ENCODE results near the gene MPP4. TPM values are rescaled to one million over a fixed set of nuclear protein-coding genes. Genes with fewer than 3 reads are reported as not detected.

Gene MPP4
- total RNA-seq (under 1 TPM in 1 of 4 donors, not detected in 3; 0.36 TPM), polyA plus RNA-seq (under 1 TPM in 1 of 3 donors, not detected in 2; 0.06 TPM)

GRCh38 chr2:201698588-201699226 lies at the start of gene MPP4:
MPP4 (minus strand) TSS chr2:201698644; CDS start chr2:201693954, 4,690 bp downstream.
- 69 to 76% methylated on average over 3 of the region's 3 CpGs for WGBS, 2 donors
- H3K4me3 ChIP-seq: no peak within 1 kb of the TSS
- intact Hi-C loops (cut with DNase I): no loop called here
- no peak for DNase-seq
- no peaks in the 10 kb centered on the region for H3K27me3 ChIP-seq
- TF ChIP-seq, protein P1, sequence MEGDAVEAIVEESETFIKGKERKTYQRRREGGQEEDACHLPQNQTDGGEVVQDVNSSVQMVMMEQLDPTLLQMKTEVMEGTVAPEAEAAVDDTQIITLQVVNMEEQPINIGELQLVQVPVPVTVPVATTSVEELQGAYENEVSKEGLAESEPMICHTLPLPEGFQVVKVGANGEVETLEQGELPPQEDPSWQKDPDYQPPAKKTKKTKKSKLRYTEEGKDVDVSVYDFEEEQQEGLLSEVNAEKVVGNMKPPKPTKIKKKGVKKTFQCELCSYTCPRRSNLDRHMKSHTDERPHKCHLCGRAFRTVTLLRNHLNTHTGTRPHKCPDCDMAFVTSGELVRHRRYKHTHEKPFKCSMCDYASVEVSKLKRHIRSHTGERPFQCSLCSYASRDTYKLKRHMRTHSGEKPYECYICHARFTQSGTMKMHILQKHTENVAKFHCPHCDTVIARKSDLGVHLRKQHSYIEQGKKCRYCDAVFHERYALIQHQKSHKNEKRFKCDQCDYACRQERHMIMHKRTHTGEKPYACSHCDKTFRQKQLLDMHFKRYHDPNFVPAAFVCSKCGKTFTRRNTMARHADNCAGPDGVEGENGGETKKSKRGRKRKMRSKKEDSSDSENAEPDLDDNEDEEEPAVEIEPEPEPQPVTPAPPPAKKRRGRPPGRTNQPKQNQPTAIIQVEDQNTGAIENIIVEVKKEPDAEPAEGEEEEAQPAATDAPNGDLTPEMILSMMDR (IDR thresholded peaks at IDR 0.05): no peak
- no peak for TF ChIP-seq POLR2AphosphoS5 (IDR thresholded peaks at IDR 0.05)
- no peak for TF ChIP-seq EP300 (IDR thresholded peaks at IDR 0.05)
- no peak for TF ChIP-seq POLR2A (IDR thresholded peaks at IDR 0.05)
- H3K4me1 ChIP-seq: no peaks in the 10 kb centered on the region
- H3K36me3 ChIP-seq: peaks cover 0 to 40% (median 16%) of the 10 kb centered on the region in 4 donors
- H3K27ac ChIP-seq: peak within 1 kb of the TSS in 2 of 4 donors; percentile 11 to 20
- H3K9me3 ChIP-seq: no peaks in the 10 kb centered on the region

GRCh38 chr2:201746551-201746950 lies 48.1 kb upstream of the MPP4 start:
- no peak for DNase-seq
- H3K4me3 ChIP-seq: no peak overlapping the region
- intact Hi-C loops (cut with DNase I): no loop called here
- H3K36me3 ChIP-seq: peaks cover 3 to 80% (median 28%) of the 10 kb centered on the region in 4 donors
- TF ChIP-seq POLR2AphosphoS5 (IDR thresholded peaks at IDR 0.05) (no peak), POLR2A (IDR thresholded peaks at IDR 0.05) (no peak), EP300 (IDR thresholded peaks at IDR 0.05) (no peak)
- TF ChIP-seq, protein P1 (IDR thresholded peaks at IDR 0.05): no peak
- no peaks in the 10 kb centered on the region for H3K9me3 ChIP-seq
- no peaks in the 10 kb centered on the region for H3K4me1 ChIP-seq
- no peak overlapping the region for H3K27ac ChIP-seq
- WGBS, 2 donors: 84 to 90% methylated on average over 6 of the region's 6 CpGs
- H3K27me3 ChIP-seq: no peaks in the 10 kb centered on the region

GRCh38 chr2:201735486-201735885 lies 37.0 kb upstream of the MPP4 start:
- TF ChIP-seq EP300 (IDR thresholded peaks at IDR 0.05): no peak
- TF ChIP-seq POLR2AphosphoS5 (IDR thresholded peaks at IDR 0.05): no peak
- no peak for TF ChIP-seq POLR2A (IDR thresholded peaks at IDR 0.05)
- TF ChIP-seq, protein P1 (IDR thresholded peaks at IDR 0.05): no peak
- no peaks in the 10 kb centered on the region for H3K4me1 ChIP-seq
- no peak overlapping the region for H3K4me3 ChIP-seq
- no peak overlapping the region for H3K27ac ChIP-seq
- H3K27me3 ChIP-seq: no peaks in the 10 kb centered on the region
- peaks cover 6 to 80% (median 12%) of the 10 kb centered on the region in 4 donors for H3K36me3 ChIP-seq
- intact Hi-C loops (cut with DNase I): no loop called here
- H3K9me3 ChIP-seq: no peaks in the 10 kb centered on the region
- DNase-seq: no peak
- 66 to 78% methylated on average over 2 of the region's 2 CpGs for WGBS, 2 donors

GRCh38 chr2:201734111-201734510 lies 35.7 kb upstream of the MPP4 start:
- no peak for DNase-seq
- no peak overlapping the region for H3K4me3 ChIP-seq
- H3K9me3 ChIP-seq: no peaks in the 10 kb centered on the region
- no peak overlapping the region for H3K27ac ChIP-seq
- intact Hi-C loops (cut with DNase I): no loop called here
- no peaks in the 10 kb centered on the region for H3K4me1 ChIP-seq
- 82 to 93% methylated on average over 4 of the region's 4 CpGs for WGBS, 2 donors
- no peaks in the 10 kb centered on the region for H3K27me3 ChIP-seq
- peaks cover 6 to 84% (median 12%) of the 10 kb centered on the region in 4 donors for H3K36me3 ChIP-seq
- TF ChIP-seq, protein P1 (IDR thresholded peaks at IDR 0.05): no peak
- no peak for TF ChIP-seq EP300 (IDR thresholded peaks at IDR 0.05)

DNA sequence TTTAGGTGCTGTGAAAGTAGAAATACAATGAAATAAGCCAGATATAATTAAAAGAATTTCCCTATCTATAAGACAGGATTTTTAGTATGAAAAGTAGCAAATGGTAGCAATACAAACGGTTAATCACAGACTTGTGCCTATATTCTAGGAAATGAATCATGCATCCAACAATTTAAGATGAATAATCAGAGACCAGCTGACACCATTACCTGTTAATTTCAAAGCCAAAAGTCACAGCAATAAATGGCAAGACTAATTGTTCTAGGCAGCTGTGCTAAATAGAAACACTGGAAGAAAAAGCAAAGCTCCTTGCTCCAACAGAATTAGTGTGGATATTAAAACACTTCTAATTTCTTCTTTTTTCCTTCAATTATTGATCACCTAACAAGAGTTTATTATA lies 35.1 kb upstream of the MPP4 start:
- H3K4me1 ChIP-seq: no peaks in the 10 kb centered on the region
- WGBS, 2 donors: 89 to 92% methylated on average over 1 of the region's 1 CpG
- no peak overlapping the region for H3K4me3 ChIP-seq
- peaks cover 6 to 86% (median 9%) of the 10 kb centered on the region in 4 donors for H3K36me3 ChIP-seq
- no peaks in the 10 kb centered on the region for H3K27me3 ChIP-seq
- TF ChIP-seq POLR2A (IDR thresholded peaks at IDR 0.05) (no peak), EP300 (IDR thresholded peaks at IDR 0.05) (no peak), POLR2AphosphoS5 (IDR thresholded peaks at IDR 0.05) (no peak)
- TF ChIP-seq, protein P1 (IDR thresholded peaks at IDR 0.05): no peak
- no peak overlapping the region for H3K27ac ChIP-seq
- intact Hi-C loops (cut with DNase I): no loop called here
- H3K9me3 ChIP-seq: no peaks in the 10 kb centered on the region
- DNase-seq: no peak
